Measurements from ENCODE around the gene MAPRE3.

- TF ChIP-seq CTCF (IDR thresholded peaks at IDR 0.05) (no peak), POLR2AphosphoS5 (IDR thresholded peaks at IDR 0.05) (no peak), POLR2A (IDR thresholded peaks at IDR 0.05) (no peak), EP300 (IDR thresholded peaks at IDR 0.05) (no peak)
Observed at GRCh38 chr2:27069961-27070618, 99.7 kb downstream of the MAPRE3 start.
